Prostate gland (tissue), 2 donors: Measurements from ENCODE around the gene PALM2AKAP2.

Experiments used
- POLR2AphosphoS5 ChIP-seq: sonication (generic); formaldehyde crosslinking; IDR thresholded peaks from one replicate; pipeline ENCODE4 v1.6.1; 2017; ENCODE audit warnings: antibody characterized with exemption
- TF ChIP-seq, protein P1 (sequence below), 4 experiments: fragments of 200-600 bp in 2 of 4; fragments of 450-650 bp in 2 of 4; sonication (generic) in 2 of 4; IDR thresholded peaks; 1 replicate in 3 of 4; 2 replicates in 1 of 4; pipeline ENCODE4 v1.5.1; 2016 to 2019; ENCODE audit warnings: antibody characterized with exemption in 4 of 4, mild to moderate bottlenecking in 2 of 4, moderate library complexity in 2 of 4

DNA sequence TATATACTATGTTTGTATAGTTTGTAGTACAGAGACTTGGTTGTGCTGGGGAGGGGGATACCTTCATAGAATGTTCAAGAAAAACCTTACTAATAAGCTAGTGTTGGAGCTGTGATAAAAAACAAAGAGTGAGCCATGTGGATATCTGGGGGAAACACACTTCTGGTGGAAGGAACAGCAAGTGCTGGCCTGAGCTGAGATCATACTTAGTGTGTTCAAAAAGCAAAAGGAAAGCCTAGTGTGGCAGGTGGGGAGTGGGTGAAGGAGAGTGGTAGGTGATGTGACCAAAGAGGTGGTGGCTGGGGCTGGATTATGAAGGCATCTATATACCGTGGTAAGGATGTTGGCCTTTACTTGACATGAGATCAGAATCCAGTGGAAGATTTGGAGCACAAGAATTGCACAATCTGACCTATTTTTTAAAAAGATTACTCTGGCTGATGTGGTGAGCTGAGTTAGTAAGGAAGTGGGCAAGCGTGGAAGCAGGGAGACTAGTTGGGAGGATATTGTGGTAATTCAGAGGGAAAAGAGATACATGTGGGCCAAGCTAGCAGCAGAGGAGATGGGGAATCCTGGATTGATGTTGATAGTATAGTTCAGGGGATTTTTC, 26.6 kb downstream of the PALM2AKAP2 start:
- TF ChIP-seq, protein P1, sequence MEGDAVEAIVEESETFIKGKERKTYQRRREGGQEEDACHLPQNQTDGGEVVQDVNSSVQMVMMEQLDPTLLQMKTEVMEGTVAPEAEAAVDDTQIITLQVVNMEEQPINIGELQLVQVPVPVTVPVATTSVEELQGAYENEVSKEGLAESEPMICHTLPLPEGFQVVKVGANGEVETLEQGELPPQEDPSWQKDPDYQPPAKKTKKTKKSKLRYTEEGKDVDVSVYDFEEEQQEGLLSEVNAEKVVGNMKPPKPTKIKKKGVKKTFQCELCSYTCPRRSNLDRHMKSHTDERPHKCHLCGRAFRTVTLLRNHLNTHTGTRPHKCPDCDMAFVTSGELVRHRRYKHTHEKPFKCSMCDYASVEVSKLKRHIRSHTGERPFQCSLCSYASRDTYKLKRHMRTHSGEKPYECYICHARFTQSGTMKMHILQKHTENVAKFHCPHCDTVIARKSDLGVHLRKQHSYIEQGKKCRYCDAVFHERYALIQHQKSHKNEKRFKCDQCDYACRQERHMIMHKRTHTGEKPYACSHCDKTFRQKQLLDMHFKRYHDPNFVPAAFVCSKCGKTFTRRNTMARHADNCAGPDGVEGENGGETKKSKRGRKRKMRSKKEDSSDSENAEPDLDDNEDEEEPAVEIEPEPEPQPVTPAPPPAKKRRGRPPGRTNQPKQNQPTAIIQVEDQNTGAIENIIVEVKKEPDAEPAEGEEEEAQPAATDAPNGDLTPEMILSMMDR (IDR thresholded peaks at IDR 0.05), result no peak
- TF ChIP-seq POLR2AphosphoS5, result no peak
